ENCODE data around the gene CHRNA5.
"Not testable (repeated sequence)": the region's sequence is repeated elsewhere in the genome, so short reads cannot be mapped to it uniquely, and the experiment has no call there.

The CHRNA5 gene

GRCh38 chr15:78565951-78566774 is 843 bp downstream of the CHRNA5 start:
- peak; percentile 62 to 76 for DNase-seq

- peak in 1 of 2 experiments; percentile 29 for DNase-seq
Measured at GRCh38 chr15:78567531-78567930, 2.2 kb downstream of the CHRNA5 start.

DNA sequence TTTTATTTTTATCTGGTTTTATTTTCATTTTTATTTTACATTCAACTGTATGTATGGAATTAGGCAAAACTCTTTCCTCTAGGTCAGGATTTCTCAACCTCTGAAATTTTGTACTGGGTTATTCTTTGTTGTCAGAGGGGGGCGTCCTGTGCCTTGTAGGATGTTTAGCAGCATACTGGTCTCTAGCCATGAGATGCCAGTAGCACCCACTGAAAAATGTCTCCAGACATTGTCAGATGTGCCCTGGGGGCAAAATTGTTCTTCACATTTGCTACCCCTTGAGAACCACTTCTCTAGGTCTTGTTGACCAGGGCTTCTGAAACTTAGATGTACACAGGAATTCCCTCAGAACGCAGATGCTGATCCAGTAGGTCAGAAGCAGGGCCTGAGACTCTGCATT is 5.4 kb downstream of the CHRNA5 start:
- no peak for DNase-seq

DNA sequence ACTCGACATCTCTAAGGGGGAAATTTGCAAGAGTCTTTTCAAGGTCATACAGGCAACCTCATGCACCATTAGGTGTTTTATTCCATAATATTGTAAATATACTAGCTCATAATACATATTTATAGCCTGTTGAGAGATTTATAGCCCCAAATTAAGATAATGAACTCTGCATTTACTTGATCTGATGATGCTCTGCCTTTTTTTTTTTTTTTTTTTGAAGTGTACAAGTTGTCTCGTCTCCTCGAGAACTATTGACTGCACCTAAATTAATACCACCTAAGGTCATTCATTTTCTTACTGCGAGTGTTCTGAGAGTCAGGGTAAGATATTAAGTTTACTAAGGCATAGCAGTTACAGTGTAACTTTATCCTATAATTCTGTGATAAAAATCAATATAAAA is 6.1 kb downstream of the CHRNA5 start:
- DNase-seq = no peak

- DNase-seq = no peak
Measured at GRCh38 chr15:78573416-78573815, 8.1 kb downstream of the CHRNA5 start.

DNA sequence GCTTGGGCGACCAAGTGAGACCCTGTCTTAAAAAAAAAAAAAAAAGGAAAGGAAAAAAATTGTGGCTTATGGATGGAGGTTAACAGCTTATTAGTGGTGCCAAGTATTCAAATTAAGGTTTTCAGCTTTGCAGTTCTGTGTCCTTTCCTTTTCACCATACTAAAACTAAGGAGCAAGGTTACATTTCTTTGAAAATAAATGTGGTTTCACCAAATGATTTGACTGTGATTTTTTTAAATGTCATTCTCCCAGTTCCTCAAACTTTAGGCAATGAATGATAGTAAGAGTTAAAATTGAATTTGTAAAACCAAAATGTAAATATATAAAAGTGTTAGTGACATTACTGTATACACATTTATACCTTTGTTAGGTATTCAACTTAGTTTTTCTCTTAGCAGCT is 9.6 kb downstream of the CHRNA5 start:
- DNase-seq = no peak

GRCh38 chr15:78597583-78597982 is 32.3 kb downstream of the CHRNA5 start:
- DNase-seq = no peak

GRCh38 chr15:78598348-78598747 is 33.0 kb downstream of the CHRNA5 start:
- no peak for DNase-seq

GRCh38 chr15:78599189-78599588 is 33.9 kb downstream of the CHRNA5 start:
- no peak for DNase-seq

- no peak for DNase-seq
Measured at GRCh38 chr15:78603467-78603866, 38.1 kb downstream of the CHRNA5 start.

GRCh38 chr15:78604420-78604819 is 39.1 kb downstream of the CHRNA5 start:
- DNase-seq = no peak

GRCh38 chr15:78605201-78605600 is 39.9 kb downstream of the CHRNA5 start:
- no peak for DNase-seq

- DNase-seq = no peak
Measured at GRCh38 chr15:78605680-78606079, 40.4 kb downstream of the CHRNA5 start.

- DNase-seq = not testable (repeated sequence)
Measured at GRCh38 chr15:78609551-78609950, 44.2 kb downstream of the CHRNA5 start.

DNA sequence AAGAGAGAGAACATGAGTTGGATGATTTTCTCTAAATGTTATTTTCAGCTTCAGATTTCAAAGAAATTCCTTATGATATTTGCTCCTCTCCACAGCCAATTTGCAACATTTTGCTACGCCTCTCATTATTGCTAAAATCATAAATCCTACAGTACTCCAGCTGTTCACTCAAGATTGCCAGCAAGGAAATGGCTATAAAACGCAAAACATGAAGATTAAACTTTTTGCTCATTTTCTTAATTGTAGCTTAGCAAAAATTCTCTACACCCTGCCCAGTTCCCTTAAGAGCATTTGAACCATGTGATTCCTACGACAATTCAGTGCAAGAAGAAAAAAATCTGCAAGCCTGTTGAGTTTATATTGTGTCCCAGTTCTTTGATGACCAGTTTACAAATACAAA is 48.7 kb downstream of the CHRNA5 start:
- DNase-seq = no peak

- DNase-seq = no peak
Measured at GRCh38 chr15:78615151-78615589, 49.9 kb downstream of the CHRNA5 start.

DNA sequence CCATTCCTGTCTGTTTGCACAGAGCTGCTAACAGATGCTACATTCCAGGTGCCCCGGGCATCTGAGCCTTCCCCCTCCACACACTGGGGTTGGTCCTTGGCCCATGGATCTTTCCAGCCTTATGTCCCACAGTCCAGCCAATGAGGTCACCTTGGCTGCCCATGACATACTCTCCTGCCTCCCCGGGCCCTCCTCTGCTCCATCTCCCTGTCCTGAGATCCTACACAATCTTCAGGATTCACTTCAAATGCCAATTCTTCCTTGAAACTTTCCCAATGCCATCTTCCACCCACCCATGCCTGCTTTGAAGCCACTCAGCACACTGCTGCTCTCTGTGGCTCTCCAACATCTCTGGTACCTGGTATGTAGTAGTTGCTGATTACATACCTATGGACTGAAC is 51.2 kb downstream of the CHRNA5 start:
- DNase-seq = no peak

DNA sequence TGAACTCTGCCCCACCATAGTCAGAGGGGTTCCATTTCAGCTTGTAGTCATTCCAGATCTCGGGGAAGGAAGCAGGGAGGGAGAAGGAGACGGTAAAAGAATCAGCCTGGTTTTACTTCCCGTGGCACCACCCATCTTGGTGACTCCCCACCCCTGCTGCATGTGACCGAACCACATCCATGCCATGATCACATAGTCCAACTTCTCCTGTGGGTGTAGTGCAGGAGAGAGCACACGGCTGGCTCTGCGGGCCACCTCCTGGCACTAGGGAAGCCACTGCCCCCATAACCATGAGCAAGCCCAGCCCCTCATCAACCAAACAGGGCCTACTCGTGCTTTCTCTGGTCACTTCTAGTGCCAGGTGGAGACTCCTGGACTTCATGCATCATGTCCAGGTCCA is 51.8 kb downstream of the CHRNA5 start:
- no peak for DNase-seq

GRCh38 chr15:78617516-78617915 is 52.2 kb downstream of the CHRNA5 start:
- DNase-seq = no peak

DNA sequence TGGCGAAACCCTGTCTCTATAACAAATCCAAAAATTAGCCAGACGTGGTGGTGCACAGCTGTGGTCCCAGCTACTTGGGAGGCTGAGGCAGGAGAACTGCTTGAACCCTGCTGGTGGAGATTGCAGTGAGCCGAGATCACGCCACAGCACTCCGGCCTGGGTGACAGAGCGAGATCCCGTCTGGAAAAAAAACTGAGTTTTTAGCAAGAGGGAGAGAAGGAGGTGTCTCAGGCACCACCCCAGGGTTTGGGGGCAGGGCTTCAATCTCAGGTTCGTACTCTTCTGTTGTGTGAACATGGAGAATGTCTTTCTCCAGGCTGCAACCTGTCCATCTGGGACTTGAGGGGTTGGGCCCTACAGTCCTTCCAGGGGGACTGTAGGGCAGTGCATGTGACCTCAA is 52.7 kb downstream of the CHRNA5 start:
- no peak for DNase-seq

DNA sequence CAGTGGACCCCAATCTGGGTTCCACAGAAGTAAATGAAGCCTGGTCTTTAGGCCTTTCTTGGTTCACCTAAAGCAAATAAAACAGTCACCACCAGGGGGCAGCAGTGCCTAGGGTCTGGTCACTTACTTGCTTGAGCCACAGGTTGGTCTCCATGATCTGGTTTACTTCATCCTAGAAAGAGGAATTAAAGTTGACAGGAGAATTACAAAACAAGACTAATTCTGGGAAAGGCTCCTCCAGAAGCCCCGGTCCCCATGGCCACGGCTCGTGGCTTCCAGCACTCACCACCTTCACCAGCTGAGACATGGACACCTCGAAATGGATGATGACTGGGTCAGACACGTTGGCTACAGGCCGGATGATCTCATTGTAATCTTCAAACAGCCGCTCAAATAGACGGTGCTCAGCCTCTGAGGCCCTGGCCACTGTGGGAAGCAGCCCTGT is 53.2 kb downstream of the CHRNA5 start:
- peak; percentile 53 to 88 for DNase-seq

- DNase-seq = no peak
Measured at GRCh38 chr15:78619022-78619950, 54.0 kb downstream of the CHRNA5 start.

DNA sequence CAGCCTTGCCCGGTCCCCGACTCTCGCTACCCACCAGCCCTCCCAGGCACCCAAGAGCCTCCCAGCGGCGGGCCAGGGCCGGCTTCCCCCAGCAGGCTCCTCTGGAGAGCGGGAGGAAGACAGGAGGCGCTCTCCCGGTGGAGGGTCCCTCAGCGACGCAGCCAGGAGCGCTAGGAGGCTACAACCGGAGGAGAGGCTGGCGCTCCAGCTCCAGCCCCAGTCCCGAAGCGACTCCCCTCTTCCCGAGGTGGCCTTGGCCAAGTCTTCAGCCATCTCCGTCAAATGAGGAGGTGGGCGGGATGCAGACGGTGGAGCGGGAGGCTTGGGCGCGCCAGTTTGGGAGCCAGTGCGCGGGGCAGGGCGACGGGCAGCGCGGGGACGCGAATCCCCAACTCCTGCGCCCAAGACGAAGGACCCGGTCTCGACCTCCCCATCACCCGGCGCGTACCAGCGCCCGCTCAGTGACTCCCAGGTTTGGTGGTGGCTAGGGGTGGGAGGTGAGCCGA is 54.8 kb downstream of the CHRNA5 start:
- peak; percentile 44 to 81 for DNase-seq
